Kidney capillary endothelial cell (primary cell): ENCODE results near the gene LRRC4.

Experiments used
- DNase-seq: peaks from one replicate; pipeline ENCODE4 v3.0.0-alpha.2; 2018; ENCODE audit warnings: low spot score

LRRC4 gene

DNA sequence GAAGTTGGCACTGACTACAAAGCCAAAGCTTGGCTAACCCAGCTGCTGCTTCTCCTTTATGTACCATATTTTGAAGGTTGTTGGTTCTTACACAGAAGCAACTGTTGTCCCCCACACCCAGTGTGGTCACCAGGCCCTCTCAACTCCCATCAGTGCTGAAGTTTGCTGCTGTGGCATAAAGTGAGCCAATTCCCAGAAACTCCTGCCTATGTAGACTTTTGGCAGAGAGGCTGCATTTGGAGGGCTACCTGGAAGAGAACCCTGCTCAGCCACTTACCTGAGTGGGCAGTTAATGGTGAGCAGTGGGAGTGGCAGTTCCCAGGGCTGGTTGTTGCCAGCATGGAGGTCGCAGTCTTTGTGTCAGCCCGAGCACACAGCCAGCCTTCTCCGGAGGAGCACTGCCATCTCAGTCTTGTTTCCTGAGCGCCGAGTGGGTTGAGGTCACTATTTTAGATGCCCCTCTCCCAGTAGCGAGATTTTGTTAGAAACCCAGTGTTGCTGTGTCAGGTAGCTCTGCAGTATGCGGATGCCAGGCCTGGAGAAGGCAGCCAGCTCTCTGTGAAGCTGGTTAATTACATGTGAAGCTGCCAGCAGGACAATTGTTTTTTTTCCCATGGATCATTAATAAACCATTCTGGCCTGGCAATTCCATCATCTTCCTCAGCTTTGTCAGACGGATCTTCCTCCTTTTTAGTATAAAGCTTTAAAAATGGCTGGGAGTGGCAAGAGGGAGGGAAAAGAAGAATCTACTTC, 24.5 kb downstream of the LRRC4 start:
- no peak for DNase-seq

DNA sequence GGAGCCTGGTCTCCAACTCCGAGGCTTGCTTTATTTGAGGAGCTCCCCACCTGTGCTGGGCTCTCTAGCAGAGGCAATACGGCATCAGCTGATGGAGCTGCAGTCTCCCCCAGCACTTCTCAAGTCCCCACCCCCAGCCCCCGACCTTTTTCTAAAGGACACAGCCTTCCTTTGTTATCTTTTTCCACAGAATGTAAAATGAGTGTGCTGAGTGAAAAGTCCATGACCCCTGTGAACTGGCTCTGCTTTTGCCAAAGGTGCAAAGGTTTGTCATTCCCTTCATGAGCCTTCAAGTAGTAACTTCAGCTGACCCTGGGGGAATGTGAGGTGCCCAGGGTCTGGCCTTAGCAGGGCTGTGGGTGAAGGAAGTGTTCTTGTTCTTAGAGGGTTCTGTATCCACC, 25.5 kb downstream of the LRRC4 start:
- no peak for DNase-seq

DNA sequence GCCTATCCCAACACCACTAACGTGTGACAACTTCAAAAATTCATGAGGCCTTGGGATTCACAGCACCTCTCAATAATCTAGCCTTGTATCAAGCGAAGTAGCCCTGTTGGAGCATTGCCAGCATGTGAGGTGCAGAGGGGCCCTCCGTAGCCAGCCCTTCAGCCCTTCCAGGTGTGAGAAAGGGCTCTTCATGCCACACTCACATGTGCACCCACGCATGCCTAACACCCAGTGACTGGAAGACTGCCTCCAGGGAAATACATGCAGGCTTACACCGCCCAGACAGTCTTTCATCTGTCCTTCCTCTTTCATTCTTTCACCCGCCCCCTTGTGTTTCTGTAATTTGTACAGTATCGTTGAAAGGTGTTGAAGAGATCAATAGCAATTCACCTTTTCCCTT, 26.1 kb downstream of the LRRC4 start:
- no peak for DNase-seq

DNA sequence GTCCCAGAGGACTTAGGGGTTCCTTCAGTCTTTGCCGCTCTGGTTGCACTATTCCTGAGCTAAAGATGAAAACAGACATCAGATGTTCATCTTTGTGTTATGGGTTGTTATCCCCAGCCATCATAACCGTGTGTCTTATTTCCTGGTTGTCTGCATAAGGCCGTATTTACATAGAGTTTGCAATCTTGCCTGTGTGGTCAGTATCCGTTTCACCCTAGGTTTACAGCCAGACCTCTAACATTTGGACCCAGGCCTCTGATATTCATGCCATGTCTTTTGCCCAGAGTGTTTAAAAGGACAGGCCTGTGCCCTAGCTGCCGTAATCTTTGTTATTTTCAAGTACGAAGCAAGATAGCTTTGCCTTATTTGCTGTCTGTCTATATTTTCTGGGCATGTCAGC, 26.6 kb downstream of the LRRC4 start:
- no peak for DNase-seq

DNA sequence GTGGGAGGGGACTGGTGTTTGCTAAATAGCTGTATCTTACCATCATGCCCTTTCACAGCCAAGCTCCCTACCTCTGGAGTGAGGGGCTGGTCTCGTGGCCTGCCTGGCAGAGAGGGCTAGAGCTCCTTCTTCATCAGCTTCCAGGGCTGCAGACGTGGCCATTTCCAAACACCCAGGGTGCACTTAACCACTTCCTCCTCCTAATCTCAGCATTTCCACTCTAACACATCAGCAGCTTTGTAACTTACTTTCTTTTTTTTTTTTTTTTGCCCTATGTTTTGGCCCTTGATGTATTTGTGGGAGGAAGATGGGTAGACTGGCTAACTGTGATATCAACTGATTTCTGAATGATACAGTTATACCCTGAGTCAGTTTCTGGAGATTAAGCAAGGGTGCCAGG, 27.4 kb downstream of the LRRC4 start:
- no peak for DNase-seq

DNA sequence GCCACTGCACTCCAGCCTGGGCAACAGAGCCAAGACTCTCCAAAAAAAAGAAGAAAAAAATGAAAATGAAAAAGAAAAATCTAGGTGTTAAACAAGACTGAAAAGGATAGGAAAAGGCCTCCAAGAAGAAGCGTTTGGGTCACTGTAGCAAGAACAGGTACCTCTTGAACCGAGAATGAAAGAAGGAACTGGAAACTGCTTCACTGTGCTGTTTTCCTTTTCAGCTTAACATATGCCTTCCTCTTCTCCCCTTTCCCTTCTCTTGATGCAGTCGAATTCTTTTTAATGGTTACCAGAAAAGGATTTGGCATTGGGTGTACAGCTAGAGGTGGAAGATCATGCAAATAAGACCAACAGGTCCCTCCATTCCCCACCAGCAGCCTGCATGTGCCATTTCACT, 28.1 kb downstream of the LRRC4 start:
- no peak for DNase-seq

DNA sequence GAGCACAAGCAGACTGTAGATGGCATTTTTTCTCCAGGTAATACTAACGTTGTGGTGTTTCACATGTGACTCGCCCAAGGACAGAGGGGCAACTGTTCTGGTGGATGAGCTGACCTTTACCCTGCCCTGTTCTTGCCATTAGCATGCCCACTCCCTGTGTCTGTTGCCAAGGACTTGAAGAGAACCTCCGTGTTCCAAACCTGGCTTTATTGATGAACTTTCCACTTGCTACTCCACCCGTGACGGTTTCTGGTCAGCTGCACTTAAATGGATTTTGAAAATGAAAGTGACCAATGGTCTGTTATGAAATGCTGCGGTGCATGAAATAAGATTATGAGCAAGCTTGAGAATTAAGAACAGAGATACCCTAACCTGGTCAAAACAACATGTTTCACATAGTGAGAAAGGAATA, 30.4 kb downstream of the LRRC4 start:
- DNase-seq, result no peak

DNA sequence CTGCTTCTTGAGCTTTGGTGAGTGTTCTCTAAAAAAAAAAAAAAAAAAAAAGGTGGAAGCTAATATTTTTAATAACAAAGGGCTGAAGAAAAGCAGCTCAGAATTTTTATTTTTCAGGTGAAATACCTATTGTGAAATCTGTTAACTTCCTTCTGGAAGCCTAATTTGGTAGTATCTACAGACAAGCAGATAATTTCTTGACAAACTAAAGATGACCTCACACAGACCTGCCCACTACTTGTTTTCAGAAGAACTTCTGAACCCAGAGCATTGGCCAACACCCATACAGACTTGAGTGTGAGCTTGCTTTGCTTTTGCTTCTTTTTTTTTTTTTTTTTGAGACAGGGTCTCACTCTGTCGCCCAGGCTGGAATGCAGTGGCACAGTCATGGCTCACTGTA, 31.2 kb downstream of the LRRC4 start:
- no peak for DNase-seq

DNA sequence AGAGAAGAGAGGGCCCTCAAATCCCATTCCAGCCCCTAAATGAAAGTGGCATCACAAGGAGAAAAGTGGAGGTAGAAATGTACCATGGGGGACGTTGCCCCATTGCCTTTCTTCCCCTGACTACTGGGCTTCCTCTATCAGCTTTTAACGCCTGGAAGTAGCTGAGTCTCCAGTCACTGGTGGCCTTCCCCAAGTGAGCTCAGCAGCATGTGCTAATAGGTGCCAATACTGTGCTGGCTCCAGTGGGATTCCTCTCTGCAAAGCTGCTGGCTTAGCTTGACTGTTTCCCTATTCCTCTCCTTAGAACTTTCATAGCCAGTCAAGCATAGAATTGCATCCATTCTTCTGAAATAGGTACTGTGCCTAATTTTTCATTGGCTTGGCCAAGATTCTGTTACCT, 32.6 kb downstream of the LRRC4 start:
- DNase-seq, result no peak

DNA sequence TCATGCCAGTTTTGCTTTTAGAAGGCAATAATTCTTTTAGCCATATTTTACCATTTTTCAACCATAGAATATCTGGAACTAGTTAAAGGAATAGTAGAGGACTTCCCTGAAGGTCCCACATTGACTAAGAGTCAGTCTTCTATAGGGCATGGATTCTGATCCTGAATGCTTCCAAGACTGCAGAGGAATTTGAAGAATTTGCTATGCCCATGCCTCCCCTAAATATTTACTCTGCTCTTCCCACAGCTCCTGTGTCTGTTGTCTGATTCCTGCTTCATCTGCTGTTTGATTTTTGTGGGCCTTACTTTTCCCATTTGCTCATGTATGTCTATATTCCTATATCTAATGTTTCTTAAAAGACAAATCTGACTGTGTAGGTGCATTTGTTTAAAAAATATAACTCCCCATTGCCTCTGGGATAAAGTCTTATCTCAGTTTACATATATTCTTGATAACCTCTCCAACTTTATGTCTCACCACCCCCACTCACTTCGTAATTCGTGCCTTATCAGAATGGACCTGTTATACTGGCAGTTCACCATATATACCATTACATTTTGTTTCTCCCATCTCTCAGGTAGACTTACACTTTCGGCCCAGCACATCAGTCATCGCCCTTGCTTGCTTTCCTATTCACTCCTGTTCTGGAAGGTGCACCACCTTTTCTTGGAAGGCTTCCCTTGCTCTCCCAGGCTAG, 33.9 kb downstream of the LRRC4 start:
- no peak for DNase-seq

DNA sequence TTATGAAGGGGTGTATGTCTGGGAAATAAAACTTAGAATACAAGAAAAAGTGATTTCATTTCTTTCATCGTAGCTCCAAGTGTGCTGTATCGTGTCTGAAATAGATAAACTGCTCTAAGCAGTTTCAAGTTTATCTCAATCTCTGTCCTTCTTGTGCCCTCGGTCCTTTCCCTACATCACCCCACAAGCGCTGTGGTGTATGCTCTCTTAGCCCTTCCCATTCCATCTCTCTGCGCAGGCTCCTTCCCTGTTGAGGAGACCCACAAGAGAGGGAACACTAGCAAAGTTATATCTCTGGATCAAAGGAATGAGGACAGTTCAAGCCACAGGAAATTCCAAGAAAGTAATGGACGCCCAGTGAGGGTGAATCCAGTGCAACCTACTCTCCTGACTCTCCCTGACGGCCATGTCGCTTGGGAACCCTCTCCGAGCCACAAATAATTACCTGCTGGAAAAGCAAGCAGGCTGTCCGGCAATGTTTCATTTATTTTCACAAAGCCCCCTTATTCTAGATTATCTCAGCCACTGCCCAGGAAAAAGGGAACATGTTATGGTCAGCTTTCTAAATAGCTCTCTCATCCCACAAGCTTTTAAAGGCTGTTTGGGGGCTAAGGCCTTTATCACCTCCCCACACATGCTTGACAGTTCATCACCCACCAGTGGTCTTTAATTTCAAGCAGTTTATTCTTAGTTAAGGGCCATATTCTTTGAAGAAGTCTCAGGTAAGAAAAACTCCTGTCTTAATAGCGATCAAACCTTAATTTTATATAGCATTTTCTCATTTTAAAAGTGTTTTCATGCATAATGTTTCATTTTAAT, 34.8 kb downstream of the LRRC4 start:
- no peak for DNase-seq

DNA sequence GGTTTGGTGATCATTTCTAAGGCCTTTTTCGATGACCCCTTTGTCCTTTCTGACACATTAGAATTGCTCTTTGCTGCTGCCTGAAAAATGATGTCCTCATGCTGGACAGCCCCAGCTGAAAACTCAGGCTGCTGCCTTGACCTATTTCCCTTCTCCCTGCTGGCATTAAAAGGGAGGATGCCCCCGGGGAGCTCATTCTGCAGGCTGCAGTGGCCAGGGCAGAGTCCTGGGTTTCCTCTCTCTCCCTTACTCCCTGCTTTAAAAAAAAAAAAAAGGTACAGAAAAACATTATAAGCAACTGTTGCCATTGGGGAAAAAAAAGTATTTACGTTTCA, 35.4 kb downstream of the LRRC4 start:
- DNase-seq, result no peak

DNA sequence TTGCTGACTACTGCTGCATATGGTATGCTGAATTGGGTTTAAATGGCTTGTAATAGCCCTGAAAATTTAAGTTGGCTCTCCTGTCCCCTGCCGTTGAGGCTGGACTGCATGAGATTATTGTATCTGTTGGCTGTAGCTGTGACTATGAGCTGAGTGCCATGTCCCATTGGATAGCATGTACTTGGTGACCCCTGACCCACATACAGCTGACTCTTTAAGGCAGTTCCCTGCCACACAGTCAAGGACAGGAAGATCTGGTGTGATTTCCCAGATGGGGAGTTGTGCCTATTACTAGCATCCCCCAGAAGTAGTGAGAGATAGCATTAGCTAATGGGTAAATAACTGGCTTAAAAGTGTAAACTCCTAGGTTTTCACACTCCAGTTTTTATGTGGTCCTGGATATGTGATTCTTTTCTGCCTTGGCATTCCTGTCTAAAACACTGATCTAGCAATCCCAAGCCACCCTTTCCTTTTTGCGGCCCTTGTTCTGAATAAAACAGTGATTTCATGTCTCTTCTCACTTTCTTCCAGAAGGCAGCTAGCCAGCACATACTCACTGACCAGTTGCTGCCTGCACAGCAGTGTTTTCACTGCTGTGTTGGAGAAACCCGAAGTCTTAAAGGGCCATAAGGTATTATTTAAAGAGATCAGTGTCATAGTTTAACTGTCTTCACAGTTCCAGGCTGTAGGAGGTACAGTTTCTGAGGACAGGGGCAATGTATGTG, 35.9 kb downstream of the LRRC4 start:
- DNase-seq, result no peak

DNA sequence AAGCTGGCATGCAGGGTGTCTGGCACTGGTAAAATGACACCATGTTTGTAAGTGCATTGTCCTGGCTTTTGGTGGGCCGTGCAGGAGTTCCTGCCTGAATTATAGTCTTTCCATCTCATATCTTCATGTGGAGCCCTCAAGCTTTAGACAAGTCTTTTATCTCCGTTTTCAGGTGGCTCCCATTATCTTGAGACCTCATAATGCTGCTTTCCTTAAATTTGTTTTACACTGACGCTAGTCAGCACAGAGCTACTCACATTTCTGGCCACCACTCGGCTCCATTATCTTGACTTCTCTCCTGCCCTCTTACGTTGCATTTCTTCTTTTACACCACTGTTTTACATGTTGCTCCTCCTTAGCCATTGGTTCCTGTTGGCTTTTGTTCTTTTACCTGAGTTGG, 37.2 kb downstream of the LRRC4 start:
- no peak for DNase-seq

DNA sequence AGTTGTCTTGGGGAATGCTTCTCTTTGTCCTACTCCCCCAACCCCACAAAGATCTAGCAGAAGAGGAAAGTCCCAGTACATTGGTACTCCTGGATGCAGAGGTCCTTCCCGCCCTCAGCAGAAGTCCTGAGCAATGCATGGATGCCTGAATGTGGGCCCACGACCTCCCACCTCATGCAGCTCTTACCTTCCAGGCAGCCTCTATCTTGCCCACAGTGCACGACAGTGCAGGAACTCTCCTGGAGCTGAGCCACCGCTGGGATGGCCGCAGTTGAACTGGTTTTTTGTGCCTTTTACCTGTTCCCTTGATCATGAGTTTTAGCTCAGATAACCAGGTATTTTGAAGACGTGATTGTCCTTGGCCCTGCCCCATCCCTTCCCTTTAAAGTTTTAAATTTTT, 37.9 kb downstream of the LRRC4 start:
- no peak for DNase-seq

DNA sequence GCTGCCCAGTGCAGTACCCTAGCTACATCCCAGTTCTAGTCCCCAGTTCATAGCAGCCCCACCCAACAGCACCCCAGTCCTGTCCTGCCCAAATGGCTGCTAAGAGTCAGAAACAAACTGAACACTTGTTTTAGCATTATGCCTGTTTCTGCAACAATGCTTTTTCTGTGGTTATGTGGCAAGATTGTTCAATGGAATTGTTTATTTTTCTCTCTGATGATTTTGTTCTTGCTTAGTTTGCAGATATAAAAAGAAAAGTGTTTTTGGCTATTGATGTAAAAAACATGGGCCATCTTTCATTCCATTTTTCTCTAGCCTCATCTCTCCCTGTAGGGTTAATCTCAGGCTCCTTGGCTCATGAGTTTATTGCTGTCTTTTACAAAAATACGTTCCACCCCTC, 42.5 kb downstream of the LRRC4 start:
- DNase-seq, result no peak

DNA sequence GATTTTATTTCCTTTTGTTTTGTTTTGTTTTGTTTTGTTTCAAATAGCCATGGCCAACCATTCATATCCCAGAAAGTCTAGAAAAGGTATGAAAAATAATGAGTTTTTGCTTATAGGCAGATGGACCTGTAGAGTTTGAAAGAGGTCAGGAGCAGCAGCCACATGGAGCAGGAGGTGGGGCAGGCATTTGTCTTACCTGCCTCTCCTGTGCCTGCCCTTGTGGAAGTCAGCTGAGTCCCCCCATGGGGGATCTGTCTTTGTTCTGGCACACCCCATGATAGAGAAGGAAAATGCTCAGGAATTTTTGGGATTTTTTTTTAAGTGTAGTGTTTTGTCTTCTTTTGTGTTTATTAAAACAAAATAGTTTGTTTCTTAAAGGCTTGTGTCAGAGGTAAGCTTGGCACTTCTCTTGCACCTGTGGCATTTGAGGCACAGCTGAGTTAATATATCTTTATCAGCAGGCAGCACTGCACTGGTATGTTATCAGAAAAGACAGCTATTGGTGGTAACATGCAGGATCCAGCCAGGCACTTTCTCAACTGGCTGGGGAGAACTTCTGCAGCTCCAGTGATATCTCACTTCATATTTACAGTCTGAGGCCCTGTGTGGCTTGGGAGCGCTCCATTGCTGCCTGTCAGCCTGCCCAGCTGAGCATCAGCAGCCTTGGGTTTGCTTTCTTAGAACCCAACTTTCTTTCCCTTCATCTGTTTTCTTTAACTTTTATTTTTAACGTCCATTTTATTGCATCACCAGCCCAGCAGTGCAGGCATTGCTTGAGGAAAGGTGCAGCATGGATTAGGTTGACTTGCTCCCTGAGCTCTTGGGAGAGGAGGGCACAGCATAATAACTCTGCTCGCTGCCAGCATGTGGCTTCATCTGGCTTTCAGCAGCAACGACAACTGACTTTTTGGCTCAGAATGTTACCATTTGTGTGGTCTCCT, 44.4 kb downstream of the LRRC4 start:
- DNase-seq, result no peak

DNA sequence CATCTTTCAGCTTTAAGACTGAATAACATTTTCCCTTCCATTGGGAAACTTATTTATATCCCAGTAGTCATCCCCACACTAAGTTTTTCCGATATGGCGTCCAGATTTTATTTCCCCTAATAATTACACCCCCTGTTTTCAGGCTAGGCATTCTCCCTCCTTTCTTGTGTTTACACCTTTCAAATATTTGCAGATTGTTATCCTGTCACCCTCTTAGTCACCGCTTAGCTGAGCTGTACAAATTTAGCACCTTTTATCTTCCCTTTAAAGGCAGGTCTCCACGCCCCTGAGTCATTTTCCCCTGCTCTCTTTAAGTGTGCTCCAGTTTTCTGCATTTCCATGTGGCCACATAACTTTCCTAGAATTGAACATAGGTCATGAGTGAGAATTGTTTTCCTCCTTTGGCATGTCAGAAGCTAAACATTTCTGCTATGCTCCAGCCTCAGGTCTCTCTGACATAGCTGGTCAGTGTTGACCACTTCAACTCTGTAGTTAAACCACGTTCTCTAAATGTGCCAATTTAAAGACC, 47.4 kb downstream of the LRRC4 start:
- no peak for DNase-seq

DNA sequence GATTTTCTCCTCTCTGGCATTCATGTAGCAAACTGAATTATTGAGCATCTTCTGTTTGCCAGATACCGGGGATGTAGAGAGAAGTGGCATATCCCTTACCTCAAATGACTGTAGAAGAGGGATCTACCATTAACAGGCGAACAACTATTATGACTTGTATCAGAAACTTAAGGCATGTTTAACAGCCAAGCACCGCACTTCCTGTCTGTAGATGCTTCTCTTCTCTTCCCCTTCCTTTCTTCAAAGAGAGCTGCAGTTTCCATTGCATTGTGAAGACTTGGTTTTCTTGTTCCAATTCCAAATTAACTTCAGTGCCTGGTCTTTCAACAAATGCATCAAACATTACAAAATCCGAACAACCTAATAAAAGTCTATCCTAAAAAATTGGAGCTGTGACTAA, 49.3 kb downstream of the LRRC4 start:
- DNase-seq, result no peak

DNA sequence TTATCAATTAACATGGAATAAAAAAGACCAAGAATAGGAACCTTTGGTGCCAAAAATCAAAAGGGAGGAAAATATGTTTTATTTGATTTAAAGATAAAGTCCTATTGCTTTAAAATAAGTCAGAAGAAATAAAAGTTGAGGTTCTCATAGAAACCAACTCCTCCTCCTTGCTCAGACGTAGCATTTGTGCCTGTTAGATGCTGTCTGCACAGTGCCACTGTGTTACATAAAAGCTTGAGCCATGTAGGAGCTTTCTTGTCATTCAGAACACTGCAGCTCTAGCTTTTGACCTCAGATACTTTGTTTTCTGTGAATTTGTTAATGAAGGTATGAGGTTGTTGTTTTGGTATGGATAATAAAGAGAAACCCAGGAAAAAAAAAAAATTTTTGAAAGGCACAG, 50.3 kb downstream of the LRRC4 start:
- no peak for DNase-seq

DNA sequence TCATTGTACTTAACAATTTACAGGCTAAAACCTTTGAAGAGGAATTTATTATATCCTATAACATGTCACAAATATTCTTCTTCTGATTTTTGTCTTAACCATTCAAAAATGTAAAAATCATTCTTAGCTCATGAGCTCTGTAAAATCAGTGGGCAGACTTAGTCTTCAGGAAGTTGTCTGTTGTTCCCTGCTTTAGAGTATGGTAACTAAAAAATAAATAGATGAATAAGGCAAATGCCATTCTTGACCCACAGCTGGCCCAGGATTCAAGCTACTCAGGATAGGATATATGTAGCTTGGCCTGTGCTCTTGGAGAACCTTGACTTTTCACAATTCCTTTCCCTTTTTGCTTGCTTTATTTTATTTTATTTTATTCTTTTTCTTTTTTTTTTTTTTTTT, 51.5 kb downstream of the LRRC4 start:
- no peak for DNase-seq
